Activated naive CD8-positive, alpha-beta T cell treated with anti-CD3 and anti-CD28 coated beads for 36 hours (primary cell): ENCODE results near the gene KRT83. TPM values are rescaled to one million over a fixed set of nuclear protein-coding genes. Genes with fewer than 3 reads are reported as not detected.
"Not testable (repeated sequence)": the region's sequence is repeated elsewhere in the genome, so short reads cannot be mapped to it uniquely, and the experiment has no call there.

ENCODE experiments used
- DNase-seq: peaks from one replicate; pipeline ENCODE4 v3.0.0; 2021
- H3K27ac Mint-ChIP-seq: one replicate; pipeline ENCODE4 v1.8.0; 2022; ENCODE audit warnings: mild to moderate bottlenecking, moderate library complexity, mixed read lengths
- H3K27me3 Mint-ChIP-seq: one replicate; pipeline ENCODE4 v1.8.0; 2022; ENCODE audit warnings: mild to moderate bottlenecking, mixed read lengths
- H3K36me3 Mint-ChIP-seq: one replicate; pipeline ENCODE4 v1.8.0; 2021; ENCODE audit warnings: mild to moderate bottlenecking, mixed read lengths
- H3K4me1 Mint-ChIP-seq: one replicate; pipeline ENCODE4 v1.8.0; 2021; ENCODE audit warnings: mixed read lengths
- H3K4me3 Mint-ChIP-seq: one replicate; pipeline ENCODE4 v1.8.0; 2022; ENCODE audit warnings: mild to moderate bottlenecking, moderate library complexity, mixed read lengths
- H3K9me3 Mint-ChIP-seq: one replicate; pipeline ENCODE4 v1.8.0; 2022; ENCODE audit warnings: mixed read lengths
- total RNA-seq, 2 experiments: library from RNA; stranded (reverse); gene quantifications; one replicate each; pipeline ENCODE4 v1.2.3, GENCODE V29; 2021

KRT83 gene
- total RNA-seq, 2 experiments from 2014 or later = not detected

GRCh38 chr12:52327830-52328500 lies 6.8 kb upstream of the KRT83 start:
- H3K36me3 Mint-ChIP-seq = no peaks in the 10 kb centered on the region
- H3K9me3 Mint-ChIP-seq = no peaks in the 10 kb centered on the region
- H3K4me3 Mint-ChIP-seq = no peak overlapping the region
- H3K27ac Mint-ChIP-seq = no peak overlapping the region
- DNase-seq = no peak
- H3K27me3 Mint-ChIP-seq = peaks cover 1% of the 10 kb centered on the region
- peaks cover 10% of the 10 kb centered on the region for H3K4me1 Mint-ChIP-seq

GRCh38 chr12:52327052-52327829 lies 6.0 kb upstream of the KRT83 start:
- H3K4me3 Mint-ChIP-seq = no peak overlapping the region
- no peaks in the 10 kb centered on the region for H3K9me3 Mint-ChIP-seq
- H3K36me3 Mint-ChIP-seq = no peaks in the 10 kb centered on the region
- peaks cover 10% of the 10 kb centered on the region for H3K4me1 Mint-ChIP-seq
- no peak overlapping the region for H3K27ac Mint-ChIP-seq
- DNase-seq = peak; percentile 74
- peaks cover 8% of the 10 kb centered on the region for H3K27me3 Mint-ChIP-seq

GRCh38 chr12:52324153-52324444 lies 2.9 kb upstream of the KRT83 start:
- DNase-seq = no peak
- peaks cover 10% of the 10 kb centered on the region for H3K4me1 Mint-ChIP-seq
- H3K27ac Mint-ChIP-seq = no peak overlapping the region
- peaks cover 24% of the 10 kb centered on the region for H3K27me3 Mint-ChIP-seq
- H3K4me3 Mint-ChIP-seq = no peak overlapping the region
- no peaks in the 10 kb centered on the region for H3K9me3 Mint-ChIP-seq
- no peaks in the 10 kb centered on the region for H3K36me3 Mint-ChIP-seq

GRCh38 chr12:52323416-52324152 lies 2.4 kb upstream of the KRT83 start:
- Mint-ChIP-seq H3K27ac (no peak overlapping the region), H3K4me1 (peaks cover 10% of the 10 kb centered on the region), H3K36me3 (no peaks in the 10 kb centered on the region), H3K27me3 (peaks cover 27% of the 10 kb centered on the region), H3K4me3 (no peak overlapping the region), H3K9me3 (no peaks in the 10 kb centered on the region)
- DNase-seq = no peak

GRCh38 chr12:52323001-52323400 lies 1.8 kb upstream of the KRT83 start:
- no peak overlapping the region for H3K27ac Mint-ChIP-seq
- peaks cover 27% of the 10 kb centered on the region for H3K27me3 Mint-ChIP-seq
- H3K9me3 Mint-ChIP-seq = no peaks in the 10 kb centered on the region
- H3K36me3 Mint-ChIP-seq = no peaks in the 10 kb centered on the region
- H3K4me3 Mint-ChIP-seq = no peak overlapping the region
- H3K4me1 Mint-ChIP-seq = peaks cover 10% of the 10 kb centered on the region
- no peak for DNase-seq

GRCh38 chr12:52322069-52322468 lies 871 bp upstream of the KRT83 start:
- H3K4me3 Mint-ChIP-seq = no peak overlapping the region
- H3K27me3 Mint-ChIP-seq = peaks cover 27% of the 10 kb centered on the region
- no peak for DNase-seq
- no peak overlapping the region for H3K27ac Mint-ChIP-seq
- peaks cover 3% of the 10 kb centered on the region for H3K4me1 Mint-ChIP-seq
- H3K36me3 Mint-ChIP-seq = no peaks in the 10 kb centered on the region
- no peaks in the 10 kb centered on the region for H3K9me3 Mint-ChIP-seq

GRCh38 chr12:52321418-52321817 lies 220 bp upstream of the KRT83 start:
- H3K27ac Mint-ChIP-seq = no peak overlapping the region
- no peaks in the 10 kb centered on the region for H3K4me1 Mint-ChIP-seq
- H3K36me3 Mint-ChIP-seq = no peaks in the 10 kb centered on the region
- H3K4me3 Mint-ChIP-seq = no peak overlapping the region
- H3K9me3 Mint-ChIP-seq = no peaks in the 10 kb centered on the region
- H3K27me3 Mint-ChIP-seq = peaks cover 27% of the 10 kb centered on the region
- no peak for DNase-seq

- H3K4me1 Mint-ChIP-seq = no peaks in the 10 kb centered on the region
- H3K27me3 Mint-ChIP-seq = peaks cover 27% of the 10 kb centered on the region
- H3K4me3 Mint-ChIP-seq = no peak overlapping the region
- H3K9me3 Mint-ChIP-seq = no peaks in the 10 kb centered on the region
- H3K36me3 Mint-ChIP-seq = no peaks in the 10 kb centered on the region
- H3K27ac Mint-ChIP-seq = no peak overlapping the region
- no peak for DNase-seq
Measured at GRCh38 chr12:52319097-52319496, 2.1 kb downstream of the KRT83 start.

GRCh38 chr12:52318241-52318990 lies 2.8 kb downstream of the KRT83 start:
- no peaks in the 10 kb centered on the region for H3K36me3 Mint-ChIP-seq
- H3K27me3 Mint-ChIP-seq = peaks cover 27% of the 10 kb centered on the region
- DNase-seq = no peak
- H3K27ac Mint-ChIP-seq = no peak overlapping the region
- H3K4me3 Mint-ChIP-seq = no peak overlapping the region
- H3K9me3 Mint-ChIP-seq = no peaks in the 10 kb centered on the region
- no peaks in the 10 kb centered on the region for H3K4me1 Mint-ChIP-seq

GRCh38 chr12:52317468-52318052 lies 3.6 kb downstream of the KRT83 start:
- Mint-ChIP-seq H3K9me3 (no peaks in the 10 kb centered on the region), H3K27ac (no peak overlapping the region), H3K4me3 (no peak overlapping the region), H3K4me1 (no peaks in the 10 kb centered on the region), H3K36me3 (no peaks in the 10 kb centered on the region), H3K27me3 (peaks cover 27% of the 10 kb centered on the region)
- no peak for DNase-seq

- no peak overlapping the region for H3K4me3 Mint-ChIP-seq
- no peaks in the 10 kb centered on the region for H3K36me3 Mint-ChIP-seq
- no peaks in the 10 kb centered on the region for H3K9me3 Mint-ChIP-seq
- no peaks in the 10 kb centered on the region for H3K4me1 Mint-ChIP-seq
- H3K27me3 Mint-ChIP-seq = peaks cover 21% of the 10 kb centered on the region
- no peak for DNase-seq
- H3K27ac Mint-ChIP-seq = no peak overlapping the region
Measured at GRCh38 chr12:52316701-52317100, 4.5 kb downstream of the KRT83 start.

- peaks cover 23% of the 10 kb centered on the region for H3K27me3 Mint-ChIP-seq
- DNase-seq = no peak
- H3K9me3 Mint-ChIP-seq = no peaks in the 10 kb centered on the region
- no peak overlapping the region for H3K4me3 Mint-ChIP-seq
- H3K36me3 Mint-ChIP-seq = no peaks in the 10 kb centered on the region
- H3K27ac Mint-ChIP-seq = no peak overlapping the region
- no peaks in the 10 kb centered on the region for H3K4me1 Mint-ChIP-seq
Measured at GRCh38 chr12:52316290-52316689, 4.9 kb downstream of the KRT83 start.

- H3K9me3 Mint-ChIP-seq, H3K36me3 Mint-ChIP-seq, H3K4me1 Mint-ChIP-seq, H3K4me3 Mint-ChIP-seq, H3K27ac Mint-ChIP-seq: not testable (repeated sequence)
- peak; percentile 36 for DNase-seq
- H3K27me3 Mint-ChIP-seq = peaks cover 24% of the 10 kb centered on the region
Measured at GRCh38 chr12:52315721-52316120, 5.5 kb downstream of the KRT83 start.

GRCh38 chr12:52314511-52314910 lies 6.7 kb downstream of the KRT83 start:
- no peaks in the 10 kb centered on the region for H3K4me1 Mint-ChIP-seq
- no peaks in the 10 kb centered on the region for H3K9me3 Mint-ChIP-seq
- peaks cover 33% of the 10 kb centered on the region for H3K27me3 Mint-ChIP-seq
- no peaks in the 10 kb centered on the region for H3K36me3 Mint-ChIP-seq
- DNase-seq = no peak
- H3K4me3 Mint-ChIP-seq = no peak overlapping the region
- H3K27ac Mint-ChIP-seq = no peak overlapping the region

GRCh38 chr12:52313926-52314325 lies 7.3 kb downstream of the KRT83 start:
- no peaks in the 10 kb centered on the region for H3K9me3 Mint-ChIP-seq
- H3K27ac Mint-ChIP-seq = no peak overlapping the region
- peaks cover under 1% of the 10 kb centered on the region for H3K4me1 Mint-ChIP-seq
- H3K4me3 Mint-ChIP-seq = no peak overlapping the region
- no peaks in the 10 kb centered on the region for H3K36me3 Mint-ChIP-seq
- peaks cover 33% of the 10 kb centered on the region for H3K27me3 Mint-ChIP-seq
- DNase-seq = no peak
